Central memory CD4-positive, alpha-beta T cell (primary cell): Measurements from ENCODE around the gene ERC2.
"Not testable (repeated sequence)": the region's sequence is repeated elsewhere in the genome, so short reads cannot be mapped to it uniquely, and the experiment has no call there.

Experiments used
- DNase-seq: peaks from one replicate; pipeline ENCODE4 v3.0.0; 2022

Gene ERC2

GRCh38 chr3:56304069-56304468 lies 164.2 kb downstream of the ERC2 start:
- no peak for DNase-seq

- no peak for DNase-seq
Observed at GRCh38 chr3:56303487-56303886, 164.8 kb downstream of the ERC2 start.

- DNase-seq: no peak
Observed at GRCh38 chr3:56302417-56302816, 165.8 kb downstream of the ERC2 start.

- no peak for DNase-seq
Observed at GRCh38 chr3:56297281-56297840, 170.9 kb downstream of the ERC2 start.

GRCh38 chr3:56296361-56296760 lies 171.9 kb downstream of the ERC2 start:
- no peak for DNase-seq

- no peak for DNase-seq
Observed at GRCh38 chr3:56295161-56295560, 173.1 kb downstream of the ERC2 start.

- DNase-seq: no peak
Observed at GRCh38 chr3:56294286-56294685, 174.0 kb downstream of the ERC2 start.

GRCh38 chr3:56291953-56292352 lies 176.3 kb downstream of the ERC2 start:
- DNase-seq: no peak

GRCh38 chr3:56291244-56291680 lies 177.0 kb downstream of the ERC2 start:
- no peak for DNase-seq

- DNase-seq: no peak
Observed at GRCh38 chr3:56290374-56290773, 177.9 kb downstream of the ERC2 start.

- DNase-seq: no peak
Observed at GRCh38 chr3:56288258-56288657, 180.0 kb downstream of the ERC2 start.

GRCh38 chr3:56282341-56282740 lies 185.9 kb downstream of the ERC2 start:
- DNase-seq: no peak

- no peak for DNase-seq
Observed at GRCh38 chr3:56277236-56277635, 191.0 kb downstream of the ERC2 start.

- no peak for DNase-seq
Observed at GRCh38 chr3:56275120-56275519, 193.1 kb downstream of the ERC2 start.

GRCh38 chr3:56269755-56270535 lies 198.3 kb downstream of the ERC2 start:
- DNase-seq: no peak

GRCh38 chr3:56268616-56269383 lies 199.5 kb downstream of the ERC2 start:
- no peak for DNase-seq

- not testable (repeated sequence) for DNase-seq
Observed at GRCh38 chr3:56261852-56262251, 206.4 kb downstream of the ERC2 start.

GRCh38 chr3:56260262-56260661 lies 208.0 kb downstream of the ERC2 start:
- DNase-seq: no peak

GRCh38 chr3:56257826-56258225 lies 210.4 kb downstream of the ERC2 start:
- no peak for DNase-seq

GRCh38 chr3:56254835-56255234 lies 213.4 kb downstream of the ERC2 start:
- no peak for DNase-seq

GRCh38 chr3:56253941-56254665 lies 214.2 kb downstream of the ERC2 start:
- DNase-seq: no peak

- DNase-seq: no peak
Observed at GRCh38 chr3:56251343-56251945, 216.8 kb downstream of the ERC2 start.

- DNase-seq: no peak
Observed at GRCh38 chr3:56248021-56248420, 220.2 kb downstream of the ERC2 start.
